ENCODE data around the gene GARS1.

GARS1 gene

DNA sequence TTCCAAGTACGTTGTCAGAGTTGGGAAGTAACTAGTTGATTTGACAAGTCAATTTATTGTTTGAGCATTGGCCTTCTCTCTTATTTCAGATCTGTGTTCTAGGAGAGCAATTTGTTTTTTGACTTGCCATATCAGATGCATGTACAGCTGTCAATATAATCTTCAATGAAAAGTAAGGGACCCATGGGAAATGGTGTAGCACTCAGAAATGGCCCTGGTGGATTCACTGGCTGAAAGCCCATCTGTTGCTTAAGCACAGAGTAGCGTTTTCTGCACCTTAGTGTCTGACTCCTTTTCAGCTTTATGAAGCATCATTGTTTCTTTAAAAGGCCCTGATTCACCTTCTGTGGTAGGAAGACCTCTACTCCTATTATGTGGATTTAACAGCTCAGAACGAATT lies 10.2 kb downstream of the GARS1 start:
- no peaks in the 10 kb centered on the region for H3F3A ChIP-seq (ENCODE audit: control insufficient read depth, insufficient read depth)
- no peaks in the 10 kb centered on the region for H3K4me1 ChIP-seq (ENCODE audit: control insufficient read depth, low read length)
- TF ChIP-seq, protein P1, sequence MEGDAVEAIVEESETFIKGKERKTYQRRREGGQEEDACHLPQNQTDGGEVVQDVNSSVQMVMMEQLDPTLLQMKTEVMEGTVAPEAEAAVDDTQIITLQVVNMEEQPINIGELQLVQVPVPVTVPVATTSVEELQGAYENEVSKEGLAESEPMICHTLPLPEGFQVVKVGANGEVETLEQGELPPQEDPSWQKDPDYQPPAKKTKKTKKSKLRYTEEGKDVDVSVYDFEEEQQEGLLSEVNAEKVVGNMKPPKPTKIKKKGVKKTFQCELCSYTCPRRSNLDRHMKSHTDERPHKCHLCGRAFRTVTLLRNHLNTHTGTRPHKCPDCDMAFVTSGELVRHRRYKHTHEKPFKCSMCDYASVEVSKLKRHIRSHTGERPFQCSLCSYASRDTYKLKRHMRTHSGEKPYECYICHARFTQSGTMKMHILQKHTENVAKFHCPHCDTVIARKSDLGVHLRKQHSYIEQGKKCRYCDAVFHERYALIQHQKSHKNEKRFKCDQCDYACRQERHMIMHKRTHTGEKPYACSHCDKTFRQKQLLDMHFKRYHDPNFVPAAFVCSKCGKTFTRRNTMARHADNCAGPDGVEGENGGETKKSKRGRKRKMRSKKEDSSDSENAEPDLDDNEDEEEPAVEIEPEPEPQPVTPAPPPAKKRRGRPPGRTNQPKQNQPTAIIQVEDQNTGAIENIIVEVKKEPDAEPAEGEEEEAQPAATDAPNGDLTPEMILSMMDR (IDR thresholded peaks at IDR 0.05; ENCODE audit: low read depth, low read length, poor library complexity, severe bottlenecking): no peak
- TF ChIP-seq EZH2phosphoT487 (IDR thresholded peaks at IDR 0.05; ENCODE audit: borderline replicate concordance, low read length): no peak
- H4K20me1 ChIP-seq (ENCODE audit: control insufficient read depth, insufficient read depth, low read depth, low read length): no peaks in the 10 kb centered on the region
- H3K27me3 ChIP-seq (ENCODE audit: control insufficient read depth, low read length): no peaks in the 10 kb centered on the region
- H3K79me2 ChIP-seq (ENCODE audit: control insufficient read depth, low read length): peaks cover 72% of the 10 kb centered on the region
- no peak overlapping the region for H3K4me3 ChIP-seq (ENCODE audit: low read length)
- no peaks in the 10 kb centered on the region for H3K9me2 ChIP-seq (replicated peaks; ENCODE audit: control insufficient read depth, low read length)
- no peaks in the 10 kb centered on the region for H3K9me3 ChIP-seq (ENCODE audit: control insufficient read depth, insufficient read depth, low read length)
- H3K36me3 ChIP-seq (ENCODE audit: control insufficient read depth, low read length): peaks cover 90% of the 10 kb centered on the region
- no peak overlapping the region for H3K27ac ChIP-seq (ENCODE audit: low read depth, low read length)
- H3K4me2 ChIP-seq (ENCODE audit: low read length): no peak overlapping the region

GRCh38 chr7:30605832-30606231 lies 11.2 kb downstream of the GARS1 start:
- H3F3A ChIP-seq (ENCODE audit: control insufficient read depth, insufficient read depth): no peaks in the 10 kb centered on the region
- TF ChIP-seq EZH2phosphoT487 (IDR thresholded peaks at IDR 0.05; ENCODE audit: borderline replicate concordance, low read length): no peak
- TF ChIP-seq, protein P1 (IDR thresholded peaks at IDR 0.05; ENCODE audit: low read depth, low read length, poor library complexity, severe bottlenecking): no peak
- H3K4me3 ChIP-seq (ENCODE audit: low read length): no peak overlapping the region
- no peaks in the 10 kb centered on the region for H4K20me1 ChIP-seq (ENCODE audit: control insufficient read depth, insufficient read depth, low read depth, low read length)
- no peaks in the 10 kb centered on the region for H3K9me2 ChIP-seq (replicated peaks; ENCODE audit: control insufficient read depth, low read length)
- no peaks in the 10 kb centered on the region for H3K9me3 ChIP-seq (ENCODE audit: control insufficient read depth, insufficient read depth, low read length)
- H3K4me1 ChIP-seq (ENCODE audit: control insufficient read depth, low read length): no peaks in the 10 kb centered on the region
- no peak overlapping the region for H3K27ac ChIP-seq (ENCODE audit: low read depth, low read length)
- H3K36me3 ChIP-seq (ENCODE audit: control insufficient read depth, low read length): peaks cover 90% of the 10 kb centered on the region
- peaks cover 72% of the 10 kb centered on the region for H3K79me2 ChIP-seq (ENCODE audit: control insufficient read depth, low read length)
- H3K27me3 ChIP-seq (ENCODE audit: control insufficient read depth, low read length): no peaks in the 10 kb centered on the region
- H3K4me2 ChIP-seq (ENCODE audit: low read length): no peak overlapping the region

GRCh38 chr7:30612658-30613265 lies 18.1 kb downstream of the GARS1 start:
- Histone ChIP-seq H3K79me2 (ENCODE audit: control insufficient read depth, low read length) (peaks cover 91% of the 10 kb centered on the region), H3F3A (ENCODE audit: control insufficient read depth, insufficient read depth) (no peaks in the 10 kb centered on the region), H3K36me3 (ENCODE audit: control insufficient read depth, low read length) (peaks cover 98% of the 10 kb centered on the region), H3K27me3 (ENCODE audit: control insufficient read depth, low read length) (no peaks in the 10 kb centered on the region), H3K9me3 (ENCODE audit: control insufficient read depth, insufficient read depth, low read length) (no peaks in the 10 kb centered on the region), H3K4me2 (ENCODE audit: low read length) (no peak overlapping the region), H3K27ac (ENCODE audit: low read depth, low read length) (no peak overlapping the region), H3K4me1 (ENCODE audit: control insufficient read depth, low read length) (no peaks in the 10 kb centered on the region), H3K4me3 (ENCODE audit: low read length) (no peak overlapping the region), H4K20me1 (ENCODE audit: control insufficient read depth, insufficient read depth, low read depth, low read length) (peaks cover 7% of the 10 kb centered on the region; the same call in 1 of the 2 replicates), H3K9me2 (replicated peaks; ENCODE audit: control insufficient read depth, low read length) (no peaks in the 10 kb centered on the region)
- TF ChIP-seq, protein P1 (IDR thresholded peaks at IDR 0.05; ENCODE audit: low read depth, low read length, poor library complexity, severe bottlenecking): no peak
- TF ChIP-seq EZH2phosphoT487 (IDR thresholded peaks at IDR 0.05; ENCODE audit: borderline replicate concordance, low read length): no peak

Data from DOHH2 (cell line).